Measurements from ENCODE around the gene FGD5.

Gene FGD5

DNA sequence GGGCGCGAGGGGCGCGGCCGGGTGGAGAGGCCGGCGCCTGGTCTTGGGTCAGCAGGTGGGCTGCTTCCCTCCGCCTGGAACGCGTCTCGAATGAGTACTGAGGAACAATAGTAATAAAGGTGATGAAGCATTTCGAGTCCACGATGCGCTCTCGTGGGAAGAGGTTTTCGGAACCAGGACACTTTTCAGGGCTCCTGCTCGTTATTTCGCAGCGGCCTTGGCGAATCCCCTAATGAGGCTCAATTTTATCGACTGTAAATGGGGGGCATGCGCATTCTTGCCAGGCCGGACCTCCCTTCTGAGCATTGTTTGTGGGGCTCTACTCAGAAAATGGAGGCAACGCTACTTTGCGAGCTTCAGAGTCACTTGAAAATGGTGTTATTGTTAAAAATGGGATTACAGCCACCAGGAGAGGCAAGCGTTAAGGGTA is 129.9 kb downstream of the FGD5 start:
- Histone ChIP-seq H3K36me3 (ENCODE audit: insufficient read depth) (no peaks in the 10 kb centered on the region), H3K4me3 (IDR thresholded peaks at IDR 0.05; ENCODE audit: insufficient read depth, low read depth, low read length) (no peak overlapping the region), H4K20me1 (ENCODE audit: insufficient read depth) (no peaks in the 10 kb centered on the region), H3K4me2 (peak overlapping the region; percentile 67; the same call in 1 of the 2 replicates), H3K79me2 (ENCODE audit: insufficient read depth, low read depth) (peaks cover 23% of the 10 kb centered on the region), H2AFZ (ENCODE audit: low read depth) (peak overlapping the region; percentile 66; the same call in 1 of the 2 replicates), H3K27me3 (ENCODE audit: insufficient read depth, low read depth) (no peaks in the 10 kb centered on the region), H3K27ac (no peak overlapping the region), H3K9ac (peak overlapping the region; percentile 34; the same call in 1 of the 2 replicates), H3K4me1 (ENCODE audit: low read depth, poor library complexity, severe bottlenecking) (peaks cover 9% of the 10 kb centered on the region)
- no peak for TF ChIP-seq CTCF (conservative IDR thresholded peaks at IDR 0.05; ENCODE audit: low read depth, low read length)

DNA sequence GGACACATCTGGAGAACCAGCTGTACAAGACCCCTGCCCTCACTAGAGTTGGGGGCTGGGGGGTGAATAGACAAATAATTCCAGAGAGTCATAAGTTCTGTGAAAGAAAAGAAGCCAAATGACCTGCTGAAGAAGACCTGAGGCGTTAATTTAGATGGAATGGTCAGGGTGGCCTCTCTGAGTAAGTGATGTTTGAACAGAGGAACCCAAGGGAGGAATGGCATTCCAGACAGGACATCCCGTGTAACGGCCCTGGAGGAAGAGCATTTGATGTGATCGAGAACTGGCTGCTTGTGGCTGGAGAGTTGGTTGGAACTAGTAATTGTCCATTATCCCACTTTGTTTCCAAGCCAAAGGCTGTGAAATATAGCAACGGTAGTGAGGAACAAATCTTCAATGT is 130.4 kb downstream of the FGD5 start:
- Histone ChIP-seq H2AFZ (ENCODE audit: low read depth) (peak overlapping the region; percentile 66; the same call in 1 of the 2 replicates), H3K36me3 (ENCODE audit: insufficient read depth) (no peaks in the 10 kb centered on the region), H3K4me1 (ENCODE audit: low read depth, poor library complexity, severe bottlenecking) (peaks cover 9% of the 10 kb centered on the region), H3K27ac (no peak overlapping the region), H3K9ac (peak overlapping the region; percentile 34; the same call in 1 of the 2 replicates), H3K79me2 (ENCODE audit: insufficient read depth, low read depth) (peaks cover 23% of the 10 kb centered on the region), H3K4me2 (peak overlapping the region; percentile 67; the same call in 1 of the 2 replicates), H4K20me1 (ENCODE audit: insufficient read depth) (no peaks in the 10 kb centered on the region), H3K4me3 (IDR thresholded peaks at IDR 0.05; ENCODE audit: insufficient read depth, low read depth, low read length) (no peak overlapping the region), H3K27me3 (ENCODE audit: insufficient read depth, low read depth) (no peaks in the 10 kb centered on the region)
- TF ChIP-seq CTCF (conservative IDR thresholded peaks at IDR 0.05; ENCODE audit: low read depth, low read length) = no peak

- H4K20me1 ChIP-seq (ENCODE audit: insufficient read depth) = no peaks in the 10 kb centered on the region
- TF ChIP-seq CTCF (conservative IDR thresholded peaks at IDR 0.05; ENCODE audit: low read depth, low read length) = no peak
- no peak overlapping the region for H3K27ac ChIP-seq
- no peaks in the 10 kb centered on the region for H3K36me3 ChIP-seq (ENCODE audit: insufficient read depth)
- H3K4me3 ChIP-seq (IDR thresholded peaks at IDR 0.05; ENCODE audit: insufficient read depth, low read depth, low read length) = no peak overlapping the region
- peaks cover 19% of the 10 kb centered on the region for H3K79me2 ChIP-seq (ENCODE audit: insufficient read depth, low read depth)
- no peak overlapping the region for H2AFZ ChIP-seq (ENCODE audit: low read depth)
- H3K4me2 ChIP-seq = no peak overlapping the region
- H3K4me1 ChIP-seq (ENCODE audit: low read depth, poor library complexity, severe bottlenecking) = peaks cover 9% of the 10 kb centered on the region
- no peak overlapping the region for H3K9ac ChIP-seq
- no peaks in the 10 kb centered on the region for H3K27me3 ChIP-seq (ENCODE audit: insufficient read depth, low read depth)
Measured at GRCh38 chr3:14950274-14950673, 131.5 kb downstream of the FGD5 start.

DNA sequence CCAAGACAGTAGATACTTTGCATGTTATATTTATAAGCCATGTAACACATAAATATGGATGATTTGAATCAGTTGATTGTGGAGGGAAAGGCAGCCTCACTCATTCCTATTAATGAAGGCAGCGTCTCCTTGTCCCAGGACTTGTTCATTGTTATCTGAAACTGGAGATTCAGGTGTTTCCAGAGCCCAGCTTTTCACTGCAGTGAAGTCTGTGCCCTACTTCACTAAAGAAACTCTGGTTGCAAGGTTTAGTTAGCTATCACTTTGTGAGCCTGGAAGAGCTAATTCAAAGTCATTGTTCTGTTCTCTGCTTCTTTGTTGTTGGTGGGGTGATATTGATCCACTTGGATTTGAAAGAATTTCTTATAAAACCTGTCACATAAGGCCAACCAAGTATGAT is 138.4 kb downstream of the FGD5 start:
- no peak overlapping the region for H3K4me3 ChIP-seq (IDR thresholded peaks at IDR 0.05; ENCODE audit: insufficient read depth, low read depth, low read length)
- TF ChIP-seq CTCF (conservative IDR thresholded peaks at IDR 0.05; ENCODE audit: low read depth, low read length) = no peak
- no peak overlapping the region for H3K27ac ChIP-seq
- no peak overlapping the region for H2AFZ ChIP-seq (ENCODE audit: low read depth)
- H3K79me2 ChIP-seq (ENCODE audit: insufficient read depth, low read depth) = peaks cover 4% of the 10 kb centered on the region; the same call in 1 of the 2 replicates
- H3K4me2 ChIP-seq = no peak overlapping the region
- H3K9ac ChIP-seq = no peak overlapping the region
- H3K36me3 ChIP-seq (ENCODE audit: insufficient read depth) = no peaks in the 10 kb centered on the region
- no peaks in the 10 kb centered on the region for H3K27me3 ChIP-seq (ENCODE audit: insufficient read depth, low read depth)
- peaks cover 13% of the 10 kb centered on the region for H3K4me1 ChIP-seq (ENCODE audit: low read depth, poor library complexity, severe bottlenecking)
- H4K20me1 ChIP-seq (ENCODE audit: insufficient read depth) = no peaks in the 10 kb centered on the region
